Activated CD8-positive, alpha-beta memory T cell treated with anti-CD3 and anti-CD28 coated beads, Interleukin-2, amount 50 U/mL, for 4 hours (primary cell): Measurements from ENCODE around the gene TMEM14B.
A peak's percentile ranks its signal among the peaks of the same experiment; 100 is the strongest.
"Not testable (repeated sequence)": the region's sequence is repeated elsewhere in the genome, so short reads cannot be mapped to it uniquely, and the experiment has no call there.

ENCODE experiments used
- DNase-seq: peaks from one replicate; pipeline ENCODE4 v3.0.0-alpha.2; 2020

Gene TMEM14B

DNA sequence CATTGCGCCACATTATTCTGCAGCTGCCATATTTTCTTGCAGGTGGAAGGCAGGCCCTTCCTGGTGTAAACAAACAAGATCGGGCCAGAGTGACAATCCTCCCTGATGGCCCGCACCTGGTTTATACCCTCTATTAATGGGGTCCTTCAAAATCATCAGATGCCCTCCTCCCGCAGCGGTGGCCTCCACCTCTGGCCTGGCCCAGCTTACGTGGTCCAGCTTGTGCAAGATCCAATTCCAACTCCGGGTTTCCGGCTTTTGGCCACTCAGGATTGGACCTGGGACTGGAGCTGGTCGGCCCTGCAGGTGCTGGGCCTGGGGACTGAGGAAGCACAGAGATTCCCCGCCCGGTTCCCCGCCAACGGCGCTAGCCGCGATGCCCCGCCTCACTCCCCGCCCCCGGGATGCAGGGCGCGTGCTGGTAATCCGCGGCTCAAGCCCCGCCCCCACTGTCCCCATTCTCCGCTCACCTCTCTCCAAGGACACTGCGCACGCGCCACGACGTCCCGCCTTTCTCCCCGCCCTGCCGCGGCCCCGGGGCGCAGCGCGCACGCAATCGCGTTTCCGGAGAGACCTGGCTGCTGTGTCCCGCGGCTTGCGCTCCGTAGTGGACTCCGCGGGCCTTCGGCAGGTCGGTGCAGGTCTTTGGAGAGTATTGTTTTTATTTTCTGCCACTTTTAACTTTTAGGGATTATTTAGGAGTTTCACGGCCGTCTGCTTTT, at the start of gene TMEM14B:
TMEM14B (plus strand) TSS at position 555 of the 722 bp plus-strand sequence. CDS start 1,441 bp downstream, outside the sequence.
- DNase-seq: peak; percentile 100

DNA sequence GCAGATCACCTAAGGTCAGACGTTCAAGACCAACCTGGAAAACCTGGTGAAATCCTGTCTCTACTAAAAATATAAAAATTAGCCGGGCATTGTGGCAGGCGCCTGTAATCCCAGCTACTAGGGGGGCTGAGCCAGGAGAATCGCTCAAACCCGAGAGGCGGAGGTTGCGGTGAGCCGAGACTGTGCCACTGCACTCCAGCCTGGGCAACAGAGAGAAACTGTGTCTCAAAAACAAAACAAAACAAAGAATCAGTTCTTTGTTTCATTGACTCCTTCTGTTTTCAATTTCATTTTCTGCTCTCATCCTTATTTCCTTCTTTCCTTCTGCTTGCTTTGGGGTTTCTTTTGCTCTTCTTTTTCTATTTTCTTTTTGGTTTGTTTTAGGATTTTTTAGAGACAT, 33.6 kb upstream of the TMEM14B start:
- no peak for DNase-seq

DNA sequence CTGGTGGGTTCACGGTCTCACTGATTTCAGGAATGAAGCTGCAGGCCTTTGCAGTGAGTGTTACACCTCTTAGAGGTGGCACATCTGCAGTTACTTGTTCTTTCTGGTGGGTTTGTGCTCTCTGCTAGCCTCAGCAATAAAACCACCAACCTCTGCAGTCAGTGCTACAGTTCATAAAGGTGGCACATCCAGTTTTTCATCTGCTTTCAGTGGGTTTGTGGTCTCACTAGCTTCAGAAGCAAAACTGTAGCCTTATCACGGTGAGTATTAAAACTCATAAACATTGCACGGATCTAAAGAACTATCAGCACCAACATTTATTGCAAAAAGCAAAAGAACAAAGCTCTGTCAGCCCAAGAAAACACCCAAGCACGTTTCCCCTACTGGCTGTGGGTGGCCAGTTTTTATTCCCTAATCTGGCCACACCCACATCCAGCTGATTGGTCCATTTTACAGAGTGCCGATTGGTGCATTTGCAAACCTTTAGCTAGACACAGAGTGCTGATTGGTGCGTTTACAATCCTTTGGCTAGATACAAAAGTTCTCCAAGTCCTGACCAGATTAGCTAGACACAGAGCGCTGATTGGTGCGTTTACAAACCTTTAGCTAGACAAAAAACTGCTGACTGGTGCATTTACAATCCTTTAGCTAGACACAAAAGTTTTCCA, 28.2 kb upstream of the TMEM14B start:
- DNase-seq: peak; percentile 32

DNA sequence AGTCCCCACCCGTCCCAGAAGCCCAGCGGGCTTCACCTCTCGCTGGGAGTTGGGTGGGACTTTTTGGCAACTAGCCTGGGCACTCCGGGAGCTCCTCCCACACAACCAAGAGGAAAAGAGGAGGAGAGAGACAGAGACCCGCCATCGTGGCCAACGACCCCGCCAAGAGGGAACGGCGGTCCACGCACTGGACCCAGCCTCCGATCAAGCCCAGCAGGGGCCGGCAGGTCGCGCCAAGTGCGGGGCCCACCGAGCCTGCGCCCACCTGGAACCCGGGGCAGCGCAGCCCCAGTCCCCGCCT, 27.7 kb upstream of the TMEM14B start:
- no peak for DNase-seq

DNA sequence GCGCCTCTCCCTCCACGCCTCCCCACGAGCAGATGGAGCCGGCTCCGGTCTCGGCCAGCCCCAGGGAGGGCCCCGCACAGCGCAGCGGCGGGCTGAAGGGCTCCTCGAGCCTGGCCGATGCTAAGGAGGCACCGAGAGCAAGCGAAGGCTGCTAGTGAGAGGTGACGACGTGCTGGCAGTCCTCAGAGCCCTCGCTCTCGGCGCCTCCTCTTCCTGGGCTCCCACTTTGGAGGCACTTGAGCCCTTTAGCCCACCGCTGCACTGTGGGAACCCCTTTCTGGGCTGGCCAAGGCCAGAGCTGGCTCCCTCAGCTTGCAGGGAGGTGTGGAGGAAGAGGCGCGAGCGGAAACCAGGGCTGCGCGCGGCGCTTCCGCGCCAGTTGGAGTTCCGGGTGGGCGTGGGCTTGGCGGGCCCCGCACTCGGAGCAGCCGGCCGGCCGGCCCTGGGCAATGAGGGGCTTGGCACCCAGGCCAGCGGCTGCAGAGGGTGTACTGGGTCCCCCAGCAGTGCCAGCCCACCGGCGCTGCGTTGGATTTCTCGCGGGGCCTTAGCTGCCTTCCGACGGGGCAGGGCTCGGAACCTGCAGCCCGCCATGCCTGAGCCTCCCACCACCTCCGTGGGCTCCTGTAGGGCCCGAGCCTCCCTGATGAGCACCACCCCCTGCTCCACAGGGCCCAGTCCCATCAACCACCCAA, 27.2 kb upstream of the TMEM14B start:
- DNase-seq: peak; percentile 63

DNA sequence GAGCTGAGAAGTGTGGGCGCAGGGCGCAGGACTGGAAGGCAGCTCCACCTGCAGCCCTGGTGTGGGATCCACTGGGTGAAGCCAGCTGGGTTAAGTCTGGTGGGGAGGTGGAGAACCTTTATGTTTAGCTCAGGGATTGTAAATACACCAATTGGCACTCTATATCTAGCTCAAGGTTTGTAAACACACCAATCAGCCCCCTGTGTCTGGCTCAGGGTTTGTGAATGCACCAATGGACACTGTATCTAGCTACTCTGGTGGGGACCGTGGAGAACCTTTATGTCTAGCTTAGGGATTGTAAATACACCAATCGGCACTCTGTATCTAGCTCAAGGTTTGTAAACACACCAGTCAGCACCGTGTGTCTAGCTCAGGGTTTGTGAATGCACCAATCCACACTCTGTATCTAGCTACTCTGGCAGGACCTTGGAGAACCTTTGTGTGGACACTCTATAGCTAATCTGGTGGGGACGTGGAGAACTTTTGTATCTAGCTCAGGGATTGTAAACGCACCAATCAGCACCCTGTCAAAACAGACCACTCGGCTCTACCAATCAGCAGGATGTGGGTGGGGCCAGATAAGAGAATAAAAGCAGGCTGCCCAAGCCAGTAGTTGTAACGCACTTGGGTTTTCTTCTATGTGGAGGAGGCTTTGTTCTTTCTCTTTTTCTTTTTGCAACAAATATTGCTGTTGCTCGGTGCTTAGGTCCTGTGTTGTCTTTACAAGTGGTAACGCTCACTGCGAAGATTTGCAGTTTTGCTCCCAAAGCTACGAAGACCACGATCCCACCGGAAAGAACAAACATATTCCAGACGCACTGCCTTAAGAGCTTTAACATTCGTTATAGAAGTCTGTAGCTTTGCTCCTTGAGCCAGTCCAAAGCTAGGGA, 26.4 kb upstream of the TMEM14B start:
- DNase-seq: not testable (repeated sequence)

DNA sequence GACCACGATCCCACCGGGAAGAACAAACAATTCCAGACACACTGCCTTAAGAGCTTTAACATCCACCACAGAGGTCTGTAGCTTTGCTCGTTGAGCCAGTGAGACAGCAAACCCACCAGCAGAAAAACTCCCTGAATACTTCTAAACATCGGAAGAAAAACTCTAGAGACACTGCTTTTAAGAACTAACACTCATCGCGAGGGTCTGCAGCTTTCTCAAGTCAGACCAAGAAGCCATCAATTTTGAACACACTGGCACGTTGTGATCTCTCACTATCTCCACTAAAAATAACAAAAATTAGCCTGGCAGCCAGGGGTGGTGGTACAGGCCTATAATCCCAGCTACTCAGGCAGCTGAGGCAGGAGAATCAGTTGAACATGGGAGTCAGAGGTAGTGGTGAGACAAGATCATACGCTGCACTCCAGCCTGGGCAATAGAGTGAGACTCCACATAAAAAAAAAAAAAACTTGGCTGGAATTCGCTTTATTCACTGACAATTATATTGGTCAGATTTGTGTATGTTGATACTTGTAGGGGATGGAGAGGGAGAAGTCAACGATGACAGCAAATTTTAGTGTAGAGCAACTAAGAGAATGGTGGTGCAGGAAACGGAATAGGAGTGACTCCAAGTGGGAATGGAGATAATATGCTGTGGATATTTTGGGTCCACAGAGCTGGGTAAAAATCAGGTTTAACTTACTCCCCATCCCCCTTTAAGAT, 25.6 kb upstream of the TMEM14B start:
- no peak for DNase-seq

DNA sequence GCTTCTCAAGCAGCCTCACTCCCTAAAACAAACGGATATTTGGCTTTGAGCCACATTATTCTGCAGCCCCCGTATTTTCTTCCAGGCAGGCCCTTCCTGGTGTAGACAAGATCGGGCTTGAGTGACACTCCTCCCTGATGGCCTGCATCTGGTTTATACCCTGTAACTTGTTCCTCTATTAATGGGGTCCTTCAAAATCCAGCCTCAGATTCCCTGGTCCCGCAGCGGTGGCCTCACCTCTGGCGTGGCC, 25.1 kb upstream of the TMEM14B start:
- no peak for DNase-seq

DNA sequence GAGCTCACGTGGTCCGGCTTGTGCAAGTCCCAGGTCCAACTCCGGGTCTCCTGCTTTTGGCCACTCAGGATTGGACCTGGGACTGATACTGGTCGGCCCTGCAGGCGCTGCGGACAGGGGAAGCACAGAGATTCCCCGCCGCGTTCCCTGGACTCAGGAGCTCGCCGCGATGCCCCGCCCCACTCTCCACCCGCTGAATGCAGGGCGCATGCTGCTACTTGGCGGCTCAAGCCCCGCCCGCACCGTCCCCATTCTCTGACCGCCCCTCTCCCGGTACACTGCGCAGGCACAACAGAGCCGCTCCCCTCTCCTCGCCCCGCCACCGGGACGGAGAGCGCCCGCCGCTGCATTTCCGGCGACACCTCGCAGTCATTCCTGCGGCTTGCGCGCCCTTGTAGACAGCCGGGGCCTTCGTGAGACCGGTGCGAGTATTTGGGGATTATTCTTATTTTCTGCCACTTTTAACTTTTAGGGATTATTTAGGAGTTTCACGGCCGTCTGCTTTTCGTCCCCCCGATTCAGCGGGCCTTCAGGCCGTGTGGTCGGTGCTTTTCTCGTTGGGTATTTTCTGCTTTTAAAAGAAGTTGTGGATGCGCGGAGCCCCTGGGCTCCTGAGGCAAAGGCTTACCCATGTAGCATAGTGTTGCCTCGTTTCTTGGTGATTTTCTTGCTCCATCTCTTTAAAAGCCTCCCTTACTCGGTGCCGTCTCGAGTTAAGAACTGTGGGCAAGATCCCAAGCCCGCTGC, 24.6 kb upstream of the TMEM14B start, which contains the start of gene TMEM14C:
TMEM14C (plus strand) TSS at position 251 of the 747 bp plus-strand sequence. CDS start 1,544 bp downstream, outside the sequence.
- peak; percentile 84 for DNase-seq

DNA sequence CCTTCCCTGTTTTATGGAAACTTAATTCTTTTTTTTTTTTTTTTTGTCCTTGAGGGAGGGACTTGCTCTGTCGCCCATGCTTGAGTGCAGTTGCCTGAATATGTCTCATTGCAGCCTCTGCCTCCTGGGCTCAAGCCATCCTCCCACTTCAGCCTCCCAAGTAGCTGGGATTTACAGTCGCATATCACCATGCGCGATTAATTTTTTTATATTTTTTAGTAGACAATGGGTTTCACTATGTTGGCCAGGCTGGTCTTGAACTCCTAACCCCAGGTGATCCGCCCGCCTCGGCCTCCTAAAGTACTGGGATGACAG, 24.1 kb upstream of the TMEM14B start:
- no peak for DNase-seq

DNA sequence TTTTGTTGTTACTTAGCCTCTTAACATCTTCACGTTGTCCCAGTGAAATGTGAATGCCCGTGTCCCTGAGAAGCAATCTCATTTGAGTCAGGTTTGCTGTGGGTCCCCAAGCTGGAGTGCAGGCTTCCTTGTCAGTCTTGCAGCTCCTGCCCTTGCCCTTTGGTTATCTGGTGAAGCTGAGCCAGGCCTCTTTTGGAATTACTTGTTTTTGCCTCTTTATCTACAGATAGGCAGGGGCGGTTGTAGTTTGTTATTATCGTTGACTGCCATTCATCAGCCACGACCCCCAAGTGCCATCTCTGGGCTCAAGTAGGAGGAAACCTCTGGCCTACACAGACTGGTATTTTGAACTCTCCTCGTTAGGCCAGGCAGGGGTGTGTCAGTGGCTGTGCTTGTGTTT, 22.6 kb upstream of the TMEM14B start:
- DNase-seq: no peak

DNA sequence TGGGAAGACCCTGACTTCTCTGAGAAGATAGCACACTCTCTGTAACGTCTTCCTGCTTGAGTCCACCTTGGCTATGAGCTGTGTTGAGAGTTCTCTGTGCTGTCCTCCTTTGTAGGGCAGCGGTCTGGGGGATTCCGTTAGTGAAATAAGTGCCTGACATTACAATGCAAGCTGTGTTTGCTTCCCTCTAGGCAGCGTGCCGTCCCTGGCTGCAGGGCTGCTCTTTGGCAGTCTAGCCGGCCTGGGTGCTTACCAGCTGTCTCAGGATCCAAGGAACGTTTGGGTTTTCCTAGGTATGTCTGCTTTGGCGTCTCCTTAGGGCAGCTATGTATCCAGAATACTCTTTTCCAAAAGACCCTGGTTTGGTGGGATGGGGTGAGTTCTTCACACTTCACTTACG, 21.9 kb upstream of the TMEM14B start:
- DNase-seq: no peak

DNA sequence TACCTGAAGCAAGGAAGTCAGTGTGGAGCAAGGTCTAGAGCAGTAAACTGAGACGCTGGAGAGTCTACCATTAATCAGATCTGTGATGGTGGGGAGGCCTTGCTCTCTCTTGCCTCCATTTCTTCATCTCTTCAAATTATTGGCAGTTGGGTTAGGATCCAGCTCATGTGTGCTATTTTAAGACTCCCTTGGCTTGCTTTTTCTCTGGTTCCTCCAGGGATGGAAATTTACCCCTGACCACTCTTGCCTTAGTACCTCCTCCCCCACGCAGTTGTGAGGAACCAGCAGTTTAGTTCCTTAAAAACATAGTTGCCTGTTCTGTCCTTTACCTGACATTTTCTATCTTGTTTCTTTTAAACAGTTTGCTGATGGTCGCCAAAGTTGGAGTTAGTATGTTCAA, 17.4 kb upstream of the TMEM14B start:
- DNase-seq: no peak

DNA sequence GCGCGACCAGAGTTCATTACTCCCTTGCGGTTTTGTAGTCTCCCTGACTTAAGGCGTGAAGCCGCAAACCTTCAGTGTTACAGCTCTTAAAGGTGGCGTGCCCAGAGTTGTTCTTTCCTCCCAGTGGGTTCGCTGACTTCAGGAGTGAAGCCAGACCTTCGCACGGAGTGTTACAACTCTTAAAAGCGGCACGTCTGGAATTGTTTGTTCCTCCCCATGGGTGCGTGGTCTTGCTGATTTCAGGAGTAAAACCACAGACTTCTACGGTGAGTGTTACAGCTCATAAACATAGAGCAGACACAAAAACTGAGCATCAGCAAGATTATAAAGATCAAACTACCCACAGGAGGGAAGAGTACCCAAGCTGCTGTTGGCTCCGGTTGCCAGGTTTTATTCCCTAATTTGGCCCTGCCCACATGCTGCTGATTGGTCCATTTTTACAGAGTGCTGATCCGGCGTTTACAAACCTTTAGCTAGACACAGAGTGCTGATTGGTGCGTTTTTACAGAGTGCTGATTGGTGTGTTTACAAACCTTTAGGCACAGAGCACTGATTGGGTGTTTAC, 14.4 kb upstream of the TMEM14B start:
- no peak for DNase-seq

DNA sequence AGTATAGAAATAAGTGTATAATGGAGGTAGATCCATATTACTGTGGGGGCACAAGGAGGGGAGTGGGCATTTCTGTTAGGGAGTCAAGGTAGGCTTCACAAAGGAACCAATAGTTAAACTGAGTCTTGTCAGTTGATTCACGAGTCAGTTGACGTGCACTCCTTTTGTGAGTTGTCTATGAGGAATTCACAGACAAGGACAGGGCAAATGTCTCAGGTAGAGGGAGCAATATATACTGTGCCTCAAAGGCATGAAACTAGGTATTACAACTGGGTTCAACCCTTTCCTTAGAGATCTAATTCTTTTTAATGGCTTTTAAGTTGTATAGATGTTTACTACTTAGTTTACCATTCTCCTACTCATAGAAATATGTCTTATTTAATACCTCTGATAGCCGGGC, 13.7 kb upstream of the TMEM14B start:
- no peak for DNase-seq

DNA sequence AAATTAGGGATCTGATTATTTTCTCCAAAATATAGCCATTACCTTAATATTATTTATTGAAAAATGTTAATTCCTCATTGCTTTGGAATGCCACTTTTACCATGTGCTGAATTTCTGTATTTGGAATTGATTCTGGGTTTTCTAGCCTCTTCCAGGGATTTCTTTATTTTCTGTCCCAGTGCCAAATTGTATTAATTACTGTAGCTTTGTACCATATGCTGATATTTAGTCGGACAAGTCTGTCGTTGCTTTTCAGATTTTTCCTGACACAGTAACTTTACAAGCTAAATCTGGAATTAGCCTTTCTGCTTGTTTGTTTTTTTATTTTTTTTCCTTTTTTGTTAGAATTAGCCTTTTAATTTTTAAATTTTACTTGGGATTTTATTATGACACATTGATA, 10.9 kb upstream of the TMEM14B start:
- no peak for DNase-seq

DNA sequence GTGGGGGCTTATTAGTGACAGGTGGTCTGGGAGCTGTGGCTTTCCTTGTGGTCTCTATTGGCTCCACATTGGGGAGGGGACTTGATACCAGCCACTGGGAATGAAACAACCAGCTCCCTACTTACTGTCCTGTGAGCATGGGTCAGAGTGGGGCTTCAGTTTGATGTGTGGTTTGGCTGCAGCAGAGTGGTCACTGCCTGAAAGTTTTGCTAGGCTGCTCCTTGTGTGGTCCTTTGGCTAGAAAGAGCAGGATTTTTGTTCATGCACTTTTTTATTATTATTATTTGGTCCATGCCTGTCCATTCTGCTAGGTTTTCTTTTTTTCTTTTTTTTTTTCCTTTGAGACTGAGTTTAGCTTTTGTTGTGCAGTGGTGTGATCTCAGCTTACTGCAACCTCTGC, 7.5 kb upstream of the TMEM14B start:
- DNase-seq: no peak

DNA sequence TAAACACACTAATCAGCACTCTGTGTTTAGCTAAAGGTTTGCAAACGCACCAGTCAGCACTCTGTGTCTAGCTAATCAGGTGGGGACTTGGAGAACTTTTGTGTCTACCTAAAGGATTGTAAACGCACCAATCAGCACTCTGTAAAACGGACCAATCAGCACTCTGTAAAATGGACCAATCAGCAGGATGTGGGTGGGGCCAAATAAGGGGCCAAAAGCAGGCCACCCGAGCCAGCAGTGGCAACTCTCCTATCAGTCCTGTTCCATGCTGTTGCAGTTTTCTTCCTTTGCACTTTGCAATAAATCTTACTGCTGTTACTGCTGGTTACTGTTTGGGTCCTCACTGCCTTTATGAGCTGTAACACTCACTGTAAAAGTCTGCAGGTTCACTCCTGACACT, 6.0 kb upstream of the TMEM14B start:
- DNase-seq: not testable (repeated sequence)

DNA sequence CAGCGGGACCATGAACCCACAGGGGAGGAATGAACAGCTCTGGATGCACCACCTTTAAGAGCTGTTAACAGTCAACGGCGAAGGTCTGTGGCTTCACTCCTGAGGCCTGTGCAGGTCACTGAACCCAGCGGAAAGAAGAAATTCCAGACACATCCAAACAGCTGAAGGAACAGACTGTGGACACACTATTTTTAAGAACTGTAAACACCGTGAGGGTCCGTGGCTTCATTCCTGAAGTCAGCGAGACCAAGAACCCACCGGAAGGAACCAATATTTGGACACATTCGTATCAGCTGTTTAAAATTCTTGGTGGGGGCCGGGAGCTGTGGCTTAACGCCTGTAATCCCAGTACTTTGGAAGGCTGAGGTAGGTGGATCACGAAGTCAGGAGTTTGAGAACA, 5.4 kb upstream of the TMEM14B start:
- no peak for DNase-seq

DNA sequence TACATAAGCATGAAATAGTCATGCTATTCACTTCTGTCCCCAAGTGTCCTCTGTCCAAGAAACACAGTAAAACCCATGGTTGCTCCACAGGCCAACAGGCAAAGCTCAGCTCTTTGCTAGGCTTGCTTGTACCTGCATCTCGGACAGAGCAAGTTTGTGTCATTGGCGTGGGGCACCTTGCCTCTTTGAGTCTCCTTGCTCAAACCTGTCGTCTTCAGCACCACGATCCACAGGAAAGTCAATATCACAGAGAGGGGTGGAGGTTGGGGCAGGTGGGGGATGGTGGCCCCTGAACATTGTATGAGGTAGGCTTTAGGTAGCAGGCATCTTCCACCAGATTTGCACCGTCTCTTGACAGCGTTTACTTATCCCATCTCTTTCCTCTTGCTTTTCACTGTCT, 4.1 kb upstream of the TMEM14B start:
- no peak for DNase-seq

DNA sequence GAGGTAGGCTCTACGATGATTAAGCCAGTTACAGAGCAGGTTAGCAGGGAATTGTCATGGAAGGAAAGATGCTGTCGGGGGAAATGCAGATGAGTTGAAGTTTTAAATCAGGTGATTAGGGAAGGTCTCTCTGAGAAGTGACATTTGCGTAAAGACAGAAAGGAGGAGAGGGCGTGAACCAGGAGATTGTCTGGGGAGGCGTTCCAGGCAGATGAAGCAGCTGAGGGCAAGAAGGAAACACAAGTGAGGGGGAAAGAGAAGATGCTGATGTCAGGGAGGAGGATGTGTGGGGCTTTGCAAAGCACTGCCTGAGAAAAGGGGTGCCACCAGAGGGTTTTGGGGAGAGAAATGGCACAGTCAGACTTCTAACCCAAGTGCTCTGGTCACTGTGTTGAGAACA, 2.5 kb upstream of the TMEM14B start:
- DNase-seq: no peak

DNA sequence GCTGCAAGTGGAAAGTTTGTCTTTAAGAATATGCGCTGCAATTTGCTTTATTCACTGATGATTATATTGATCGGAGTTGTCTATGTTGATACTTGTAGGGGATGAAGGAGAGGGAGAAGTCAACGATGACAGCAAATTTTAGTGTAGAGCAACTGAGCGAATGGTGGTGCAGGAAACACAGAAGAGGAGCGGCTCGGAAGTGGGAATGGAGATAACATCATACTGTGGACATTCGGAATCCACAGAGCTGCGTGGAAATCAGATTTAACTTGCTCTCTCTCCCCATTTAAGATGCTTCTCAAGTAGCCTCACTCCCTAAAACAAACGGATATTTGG, 722 bp upstream of the TMEM14B start:
- no peak for DNase-seq
